SW480 (cell line): ENCODE measurements around the gene UGCG.

Source experiments
- DNase-seq: peaks from one replicate; pipeline ENCODE4 v3.0.0-alpha.2; 2016; ENCODE audit warnings: low spot score

The UGCG gene

GRCh38 chr9:111984086-111984802, 87.6 kb downstream of the UGCG start:
- no peak for DNase-seq
